HepG2 (cell line): Measurements from ENCODE around the gene DPY19L3. TPM values are rescaled to one million over a fixed set of nuclear protein-coding genes. Genes with fewer than 3 reads are reported as not detected.
A peak's percentile ranks its signal among the peaks of the same experiment; 100 is the strongest.

ENCODE experiments used
- ADNP ChIP-seq: sonication (generic); formaldehyde crosslinking; IDR thresholded peaks from 2 replicates; pipeline ENCODE4 v1.4.0; 2020; ENCODE audit warnings: missing genetic modification reagents
- ARID3A ChIP-seq: IDR thresholded peaks from 2 replicates; pipeline ENCODE4 v1.6.1; 2012; ENCODE audit warnings: low read depth, low read length, improper control_type of control experiment
- ATAD3A ChIP-seq: sonication (generic); formaldehyde crosslinking; IDR thresholded peaks from 2 replicates; pipeline ENCODE4 v1.4.0; 2020; ENCODE audit warnings: missing genetic modification reagents
- ATF3 ChIP-seq: sonication (generic); formaldehyde crosslinking; IDR thresholded peaks from 2 replicates; pipeline ENCODE4 v1.4.0; 2020; ENCODE audit warnings: missing genetic modification reagents
- DMAP1 ChIP-seq: IDR thresholded peaks from 2 replicates; pipeline ENCODE4 v1.6.1; 2016
- DNMT3B ChIP-seq: conservative IDR thresholded peaks from 2 replicates; pipeline ENCODE4 v1.6.1; 2016; ENCODE audit warnings: missing biosample characterization, control low read depth
- FOXO1 ChIP-seq: sonication (generic); formaldehyde crosslinking; IDR thresholded peaks from 2 replicates; pipeline ENCODE4 v1.4.0; 2020; ENCODE audit warnings: missing genetic modification reagents
- GABPB1 ChIP-seq: IDR thresholded peaks from 2 replicates; pipeline ENCODE4 v1.6.1; 2016; ENCODE audit warnings: mild to moderate bottlenecking, missing genetic modification reagents, moderate library complexity, missing compliant biosample characterization
- NFKBIZ ChIP-seq: IDR thresholded peaks from 2 replicates; pipeline ENCODE4 v1.6.1; 2018; ENCODE audit warnings: missing genetic modification reagents, missing compliant biosample characterization
- NR2F2 ChIP-seq: IDR thresholded peaks from 2 replicates; pipeline ENCODE4 v1.6.1; 2012; ENCODE audit warnings: low read depth, inconsistent platforms, borderline replicate concordance
- NR2F6 ChIP-seq, 2 experiments: IDR thresholded peaks; 2 replicates each; pipeline ENCODE4 v1.6.1; 2016; ENCODE audit warnings: antibody characterized with exemption in 1 of 2, mild to moderate bottlenecking in 1 of 2
- REPIN1 ChIP-seq: sonication (generic); formaldehyde crosslinking; IDR thresholded peaks from 2 replicates; pipeline ENCODE4 v1.8.0; 2022; ENCODE audit warnings: missing genetic modification reagents, low read depth, mild to moderate bottlenecking, borderline replicate concordance
- RXRB ChIP-seq: IDR thresholded peaks from 2 replicates; pipeline ENCODE4 v1.6.1; 2016; ENCODE audit warnings: borderline replicate concordance, missing genetic modification reagents, missing compliant biosample characterization
- STAG1 ChIP-seq: sonication (generic); formaldehyde crosslinking; IDR thresholded peaks from 2 replicates; pipeline ENCODE4 v1.4.0; 2020; ENCODE audit warnings: missing genetic modification reagents
- TFE3 ChIP-seq: IDR thresholded peaks from 2 replicates; pipeline ENCODE4 v1.6.1; 2016
- ZFP82 ChIP-seq: sonication (generic); formaldehyde crosslinking; IDR thresholded peaks from 2 replicates; pipeline ENCODE4 v1.5.1; 2020; ENCODE audit warnings: mild to moderate bottlenecking, missing genetic modification reagents, borderline replicate concordance
- ZNF33A ChIP-seq: sonication (generic); formaldehyde crosslinking; IDR thresholded peaks from 2 replicates; pipeline ENCODE4 v1.5.1; 2020; ENCODE audit warnings: missing genetic modification reagents, mild to moderate bottlenecking, moderate library complexity, borderline replicate concordance
- ZNF34 ChIP-seq: sonication (generic); formaldehyde crosslinking; IDR thresholded peaks from 2 replicates; pipeline ENCODE4 v1.4.0; 2020; ENCODE audit warnings: mild to moderate bottlenecking, missing genetic modification reagents, borderline replicate concordance
- ZNF563 ChIP-seq: sonication (generic); formaldehyde crosslinking; IDR thresholded peaks from 2 replicates; pipeline ENCODE4 v1.8.0; 2022; ENCODE audit warnings: mild to moderate bottlenecking, moderate library complexity, missing genetic modification reagents
- ZNF644 ChIP-seq: IDR thresholded peaks from 2 replicates; pipeline ENCODE4 v1.6.1; 2016; ENCODE audit warnings: low read depth
- ZNF724P ChIP-seq: sonication (generic); formaldehyde crosslinking; IDR thresholded peaks from 2 replicates; pipeline ENCODE4 v1.8.0; 2022; ENCODE audit warnings: missing genetic modification reagents, borderline replicate concordance
- ZNF761 ChIP-seq: sonication (generic); formaldehyde crosslinking; conservative IDR thresholded peaks from 2 replicates; pipeline ENCODE4 v1.4.0; 2020; ENCODE audit warnings: mild to moderate bottlenecking, missing genetic modification reagents
- ZNF781 ChIP-seq: sonication (generic); formaldehyde crosslinking; IDR thresholded peaks from 2 replicates; pipeline ENCODE4 v1.5.1; 2020; ENCODE audit warnings: borderline replicate concordance, mild to moderate bottlenecking, missing genetic modification reagents; ENCODE audit errors: not compliant biosample characterization
- ZSCAN9 ChIP-seq: IDR thresholded peaks from 2 replicates; pipeline ENCODE4 v1.6.1; 2016; ENCODE audit warnings: borderline replicate concordance
- polyA plus RNA-seq, 8 experiments: library from polyadenylated mRNA; depleted of rRNA in 3 of 8; stranded (reverse) in 7 of 8; unstranded in 1 of 8; fragments of >200 nt; fragmentation: Illumina TruSeq in 4 of 8; extraction: Trizol in 4 of 8; gene quantifications; 2 replicates each; pipeline versions ENCODE4 v1.2.1 to v1.2.3, GENCODE V29; 2011 to 2016; ENCODE audit warnings: low read depth in 4 of 8, missing spikeins in 1 of 8, mixed read lengths in 1 of 8; ENCODE audit not compliant: insufficient read depth in 1 of 8
- total RNA-seq, 5 experiments: library from RNA; depleted of rRNA; stranded (reverse); fragments of >200 nt; fragmentation: Illumina TruSeq; extraction: Trizol; gene quantifications; 2 replicates each; pipeline ENCODE4 v1.2.3, GENCODE V29; 2016; ENCODE audit warnings: low read depth in 1 of 5
- TF ChIP-seq, protein P1 (sequence below): sonication (generic); formaldehyde crosslinking; IDR thresholded peaks from 2 replicates; pipeline ENCODE4 v1.5.0; 2020; ENCODE audit warnings: missing genetic modification reagents

Gene DPY19L3
- total and polyA plus RNA-seq, 2 of the 13 experiments (the other 11 are each of a cell fraction or from before 2014, with no cell fraction given), result 21.6 to 25.2 TPM

DNA sequence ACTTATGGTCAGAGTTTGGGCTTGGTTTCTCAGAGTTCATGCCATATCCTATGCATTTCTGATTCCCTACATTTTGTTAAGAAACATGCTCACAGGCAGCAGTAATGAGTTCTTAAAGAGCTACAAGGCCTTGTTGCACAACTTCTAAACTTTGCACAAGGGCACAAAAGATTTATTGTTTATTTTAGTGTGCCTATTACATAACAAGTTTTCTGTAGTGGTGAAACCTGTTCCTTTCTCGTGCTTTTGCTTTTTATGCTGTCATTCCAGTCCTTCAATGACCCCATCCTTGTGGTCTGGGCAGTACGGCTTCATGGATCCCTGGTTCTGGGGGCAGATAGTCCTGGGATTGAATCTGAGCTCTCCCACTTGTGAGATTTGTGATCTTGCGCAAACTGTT is 42.4 kb upstream of the DPY19L3 start (continued):
- peak; percentile 75 for TF ChIP-seq TFE3
- TF ChIP-seq, protein P1, sequence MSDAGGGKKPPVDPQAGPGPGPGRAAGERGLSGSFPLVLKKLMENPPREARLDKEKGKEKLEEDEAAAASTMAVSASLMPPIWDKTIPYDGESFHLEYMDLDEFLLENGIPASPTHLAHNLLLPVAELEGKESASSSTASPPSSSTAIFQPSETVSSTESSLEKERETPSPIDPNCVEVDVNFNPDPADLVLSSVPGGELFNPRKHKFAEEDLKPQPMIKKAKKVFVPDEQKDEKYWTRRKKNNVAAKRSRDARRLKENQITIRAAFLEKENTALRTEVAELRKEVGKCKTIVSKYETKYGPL (CRISPR knock-in tag), result peak; percentile 83
- TF ChIP-seq ATAD3A (CRISPR knock-in tag), result no peak
- no peak for TF ChIP-seq DMAP1 (CRISPR knock-in tag)
- TF ChIP-seq REPIN1 (CRISPR knock-in tag), result 0 out of 2 replicates have a peak, but pooled peaks have one; percentile 46
- TF ChIP-seq ZNF644 (CRISPR knock-in tag), result peak; percentile 32; the same call in 1 of the 2 replicates
- TF ChIP-seq NFKBIZ (CRISPR knock-in tag), result peak; percentile 74
- TF ChIP-seq ZNF33A (CRISPR knock-in tag), result no peak
- TF ChIP-seq GABPB1 (CRISPR knock-in tag), result 0 out of 2 replicates have a peak, but pooled peaks have one; percentile 10
- TF ChIP-seq RXRB, result peak; percentile 96
- peak; percentile 77; the same call in 1 of the 2 replicates for TF ChIP-seq ZSCAN9 (CRISPR knock-in tag)
- no peak for TF ChIP-seq ZNF34
- TF ChIP-seq FOXO1 (CRISPR knock-in tag), result peak; percentile 73; the same call in 1 of the 2 replicates
- TF ChIP-seq ATF3 (CRISPR knock-in tag), result 0 out of 2 replicates have a peak, but pooled peaks have one; percentile 28
- TF ChIP-seq ZNF761 (CRISPR knock-in tag), result no peak
- TF ChIP-seq ARID3A, result peak; percentile 38; the same call in 1 of the 2 replicates
- no peak for TF ChIP-seq STAG1 (CRISPR knock-in tag)
- no peak for TF ChIP-seq ADNP (CRISPR knock-in tag)
- no peak for TF ChIP-seq ZNF781 (CRISPR knock-in tag)
- TF ChIP-seq NR2F2, result 0 out of 2 replicates have a peak, but pooled peaks have one; percentile 37
- TF ChIP-seq DNMT3B (CRISPR knock-in tag), result 0 out of 2 replicates have a peak, but pooled peaks have one; percentile 27
- TF ChIP-seq ZNF563 (CRISPR knock-in tag), result no peak
- no peak for TF ChIP-seq ZNF724P (CRISPR knock-in tag)
- no peak; the same call in 1 of the 2 replicates for TF ChIP-seq NR2F6 (IDR thresholded peaks at IDR 0.05)
- peak; percentile 64 for TF ChIP-seq NR2F6 (CRISPR knock-in tag; IDR thresholded peaks at IDR 0.05)
- TF ChIP-seq ZFP82, result no peak
